Mucosa of stomach (tissue), 1 donor: Measurements from ENCODE around the gene DIAPH2.

Experiments used
- H3K27me3 ChIP-seq: one replicate; pipeline ENCODE4 v1.7.0; 2013; ENCODE audit warnings: mild to moderate bottlenecking, low read length; ENCODE audit not compliant: control insufficient read depth, insufficient read depth
- H3K36me3 ChIP-seq: one replicate; pipeline ENCODE4 v1.7.0; 2013; ENCODE audit warnings: low read length; ENCODE audit not compliant: control insufficient read depth, insufficient read depth
- H3K4me1 ChIP-seq: one replicate; pipeline ENCODE4 v1.7.0; 2013; ENCODE audit warnings: mild to moderate bottlenecking, low read length; ENCODE audit not compliant: control insufficient read depth, insufficient read depth
- H3K4me3 ChIP-seq: one replicate; pipeline ENCODE4 v1.7.0; 2013; ENCODE audit warnings: low read length
- H3K9ac ChIP-seq: one replicate; pipeline ENCODE4 v1.7.0; 2013; ENCODE audit warnings: mild to moderate bottlenecking, low read length, moderate library complexity
- H3K9me3 ChIP-seq: one replicate; pipeline ENCODE4 v1.7.0; 2013; ENCODE audit warnings: mild to moderate bottlenecking, low read length, moderate library complexity; ENCODE audit not compliant: control insufficient read depth
- donor health status: Pancreatic carcinoma.

DIAPH2 gene

GRCh38 chrX:97309487-97310116, 625.0 kb downstream of the DIAPH2 start:
- Histone ChIP-seq H3K4me1 (no peaks in the 10 kb centered on the region), H3K27me3 (no peaks in the 10 kb centered on the region), H3K9me3 (no peaks in the 10 kb centered on the region), H3K9ac (no peak overlapping the region), H3K36me3 (no peaks in the 10 kb centered on the region), H3K4me3 (no peak overlapping the region)

GRCh38 chrX:97310373-97310772, 625.7 kb downstream of the DIAPH2 start:
- H3K9me3 ChIP-seq = no peaks in the 10 kb centered on the region
- H3K9ac ChIP-seq = no peak overlapping the region
- H3K4me3 ChIP-seq = no peak overlapping the region
- H3K27me3 ChIP-seq = no peaks in the 10 kb centered on the region
- no peaks in the 10 kb centered on the region for H3K4me1 ChIP-seq
- H3K36me3 ChIP-seq = no peaks in the 10 kb centered on the region

- H3K4me1 ChIP-seq = no peaks in the 10 kb centered on the region
- no peak overlapping the region for H3K4me3 ChIP-seq
- H3K9me3 ChIP-seq = no peaks in the 10 kb centered on the region
Observed at GRCh38 chrX:97311066-97311778, 626.6 kb downstream of the DIAPH2 start.

GRCh38 chrX:97314345-97314744, 629.7 kb downstream of the DIAPH2 start:
- H3K36me3 ChIP-seq = no peaks in the 10 kb centered on the region
- H3K4me3 ChIP-seq = no peak overlapping the region
- no peaks in the 10 kb centered on the region for H3K4me1 ChIP-seq
- H3K27me3 ChIP-seq = no peaks in the 10 kb centered on the region
- H3K9me3 ChIP-seq = no peaks in the 10 kb centered on the region
- no peak overlapping the region for H3K9ac ChIP-seq

More at GRCh38 chrX:97311066-97311778, 626.6 kb downstream of the DIAPH2 start:
- no peaks in the 10 kb centered on the region for H3K27me3 ChIP-seq
- H3K9ac ChIP-seq = no peak overlapping the region
- H3K36me3 ChIP-seq = no peaks in the 10 kb centered on the region

- Histone ChIP-seq H3K9me3 (no peaks in the 10 kb centered on the region), H3K36me3 (no peaks in the 10 kb centered on the region), H3K27me3 (no peaks in the 10 kb centered on the region), H3K9ac (no peak overlapping the region), H3K4me3 (no peak overlapping the region), H3K4me1 (no peaks in the 10 kb centered on the region)
Observed at GRCh38 chrX:97315939-97316338, 631.3 kb downstream of the DIAPH2 start.

- Histone ChIP-seq H3K4me3 (no peak overlapping the region), H3K36me3 (no peaks in the 10 kb centered on the region), H3K9me3 (no peaks in the 10 kb centered on the region), H3K27me3 (no peaks in the 10 kb centered on the region), H3K4me1 (no peaks in the 10 kb centered on the region), H3K9ac (no peak overlapping the region)
Observed at GRCh38 chrX:97320305-97320704, 635.7 kb downstream of the DIAPH2 start.

- Histone ChIP-seq H3K27me3 (no peaks in the 10 kb centered on the region), H3K9me3 (no peaks in the 10 kb centered on the region), H3K36me3 (no peaks in the 10 kb centered on the region), H3K4me3 (no peak overlapping the region), H3K4me1 (no peaks in the 10 kb centered on the region), H3K9ac (no peak overlapping the region)
Observed at GRCh38 chrX:97322401-97322800, 637.8 kb downstream of the DIAPH2 start.

GRCh38 chrX:97326456-97326855, 641.8 kb downstream of the DIAPH2 start:
- no peaks in the 10 kb centered on the region for H3K36me3 ChIP-seq
- H3K27me3 ChIP-seq = no peaks in the 10 kb centered on the region
- H3K9me3 ChIP-seq = no peaks in the 10 kb centered on the region
- no peak overlapping the region for H3K9ac ChIP-seq
- H3K4me1 ChIP-seq = no peaks in the 10 kb centered on the region
- no peak overlapping the region for H3K4me3 ChIP-seq

- no peaks in the 10 kb centered on the region for H3K4me1 ChIP-seq
- no peaks in the 10 kb centered on the region for H3K36me3 ChIP-seq
- H3K9ac ChIP-seq = no peak overlapping the region
- H3K4me3 ChIP-seq = no peak overlapping the region
- H3K27me3 ChIP-seq = no peaks in the 10 kb centered on the region
- H3K9me3 ChIP-seq = no peaks in the 10 kb centered on the region
Observed at GRCh38 chrX:97328853-97329390, 644.3 kb downstream of the DIAPH2 start.

GRCh38 chrX:97330151-97330550, 645.5 kb downstream of the DIAPH2 start:
- Histone ChIP-seq H3K9me3 (no peaks in the 10 kb centered on the region), H3K36me3 (no peaks in the 10 kb centered on the region), H3K27me3 (no peaks in the 10 kb centered on the region), H3K4me3 (no peak overlapping the region), H3K4me1 (no peaks in the 10 kb centered on the region), H3K9ac (no peak overlapping the region)

GRCh38 chrX:97332963-97333362, 648.3 kb downstream of the DIAPH2 start:
- Histone ChIP-seq H3K9me3 (no peaks in the 10 kb centered on the region), H3K4me1 (no peaks in the 10 kb centered on the region), H3K4me3 (no peak overlapping the region), H3K36me3 (no peaks in the 10 kb centered on the region), H3K27me3 (no peaks in the 10 kb centered on the region), H3K9ac (no peak overlapping the region)

GRCh38 chrX:97334850-97335249, 650.2 kb downstream of the DIAPH2 start:
- Histone ChIP-seq H3K9ac (no peak overlapping the region), H3K36me3 (no peaks in the 10 kb centered on the region), H3K9me3 (no peaks in the 10 kb centered on the region), H3K4me1 (no peaks in the 10 kb centered on the region), H3K27me3 (no peaks in the 10 kb centered on the region), H3K4me3 (no peak overlapping the region)
